ENCODE results near the gene VWC2L. TPM values are rescaled to one million over a fixed set of nuclear protein-coding genes. Genes with fewer than 3 reads are reported as not detected.

VWC2L gene
- total and polyA plus RNA-seq, 2 experiments from 2014 or later, result not detected

DNA sequence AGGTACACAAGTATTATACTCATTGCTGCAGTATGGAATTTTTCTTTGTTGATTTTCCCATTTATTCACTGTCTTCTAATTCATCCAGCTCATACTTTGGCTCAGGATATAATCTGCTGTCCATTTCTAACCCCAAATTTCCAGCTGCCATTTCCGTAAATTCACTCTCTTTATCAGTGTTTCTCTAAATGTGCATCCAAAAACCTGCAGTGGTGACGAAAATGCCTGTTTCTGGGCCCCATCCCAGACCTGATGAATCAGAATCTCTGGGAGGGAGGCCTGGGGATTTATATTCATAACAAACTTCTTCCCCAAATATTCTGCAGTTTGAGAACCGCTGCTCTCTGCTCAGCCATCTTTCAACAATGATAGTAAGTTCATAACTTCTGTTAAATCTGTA is 86.6 kb downstream of the VWC2L start (continued):
- TF ChIP-seq, protein P1, sequence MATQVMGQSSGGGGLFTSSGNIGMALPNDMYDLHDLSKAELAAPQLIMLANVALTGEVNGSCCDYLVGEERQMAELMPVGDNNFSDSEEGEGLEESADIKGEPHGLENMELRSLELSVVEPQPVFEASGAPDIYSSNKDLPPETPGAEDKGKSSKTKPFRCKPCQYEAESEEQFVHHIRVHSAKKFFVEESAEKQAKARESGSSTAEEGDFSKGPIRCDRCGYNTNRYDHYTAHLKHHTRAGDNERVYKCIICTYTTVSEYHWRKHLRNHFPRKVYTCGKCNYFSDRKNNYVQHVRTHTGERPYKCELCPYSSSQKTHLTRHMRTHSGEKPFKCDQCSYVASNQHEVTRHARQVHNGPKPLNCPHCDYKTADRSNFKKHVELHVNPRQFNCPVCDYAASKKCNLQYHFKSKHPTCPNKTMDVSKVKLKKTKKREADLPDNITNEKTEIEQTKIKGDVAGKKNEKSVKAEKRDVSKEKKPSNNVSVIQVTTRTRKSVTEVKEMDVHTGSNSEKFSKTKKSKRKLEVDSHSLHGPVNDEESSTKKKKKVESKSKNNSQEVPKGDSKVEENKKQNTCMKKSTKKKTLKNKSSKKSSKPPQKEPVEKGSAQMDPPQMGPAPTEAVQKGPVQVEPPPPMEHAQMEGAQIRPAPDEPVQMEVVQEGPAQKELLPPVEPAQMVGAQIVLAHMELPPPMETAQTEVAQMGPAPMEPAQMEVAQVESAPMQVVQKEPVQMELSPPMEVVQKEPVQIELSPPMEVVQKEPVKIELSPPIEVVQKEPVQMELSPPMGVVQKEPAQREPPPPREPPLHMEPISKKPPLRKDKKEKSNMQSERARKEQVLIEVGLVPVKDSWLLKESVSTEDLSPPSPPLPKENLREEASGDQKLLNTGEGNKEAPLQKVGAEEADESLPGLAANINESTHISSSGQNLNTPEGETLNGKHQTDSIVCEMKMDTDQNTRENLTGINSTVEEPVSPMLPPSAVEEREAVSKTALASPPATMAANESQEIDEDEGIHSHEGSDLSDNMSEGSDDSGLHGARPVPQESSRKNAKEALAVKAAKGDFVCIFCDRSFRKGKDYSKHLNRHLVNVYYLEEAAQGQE (IDR thresholded peaks at IDR 0.05; ENCODE audit: unreplicated experiment), result no peak

DNA sequence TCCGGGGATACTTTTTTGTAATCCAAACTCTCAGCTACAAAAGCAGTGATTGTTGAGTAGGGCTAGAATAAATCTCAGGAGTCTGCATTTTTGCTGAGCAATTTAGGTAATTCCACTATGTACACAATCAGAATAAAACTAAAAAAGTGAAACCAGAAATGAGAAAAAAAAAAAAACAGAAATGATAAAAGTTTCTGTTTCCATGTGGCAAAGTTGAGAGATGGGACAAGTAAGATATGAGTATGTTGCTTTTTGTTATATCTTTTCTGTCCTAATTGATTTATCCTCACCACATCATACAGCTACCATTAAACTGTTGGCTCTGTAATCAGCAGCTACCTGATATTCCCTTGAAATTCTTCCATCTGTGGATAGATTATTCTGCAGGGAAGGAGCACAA is 92.7 kb downstream of the VWC2L start:
- Histone ChIP-seq H3K9me2 (ENCODE audit: insufficient read depth) (no peaks in the 10 kb centered on the region), H3K4me2 (no peak overlapping the region), H3K4me1 (ENCODE audit: insufficient read depth) (no peaks in the 10 kb centered on the region), H3K27me3 (ENCODE audit: insufficient read depth) (no peaks in the 10 kb centered on the region), H3K36me3 (ENCODE audit: insufficient read depth) (no peaks in the 10 kb centered on the region), H3K27ac (ENCODE audit: low read depth) (no peak overlapping the region), H3K4me3 (no peak overlapping the region), H3F3A (replicated peaks; ENCODE audit: low read depth) (no peaks in the 10 kb centered on the region), H3K79me2 (replicated peaks; ENCODE audit: insufficient read depth) (no peaks in the 10 kb centered on the region), H2AFZ (no peak overlapping the region), H4K20me1 (replicated peaks; ENCODE audit: insufficient read depth) (no peaks in the 10 kb centered on the region)
- no peak for DNase-seq (ENCODE audit: low spot score)
- Mint-ChIP-seq H3K9me3 (no peaks in the 10 kb centered on the region), H3K4me3 (no peak overlapping the region), H3K36me3 (ENCODE audit: low read depth) (no peaks in the 10 kb centered on the region), H3K4me1 (no peaks in the 10 kb centered on the region; the same call in 2 of the 3 replicates), H3K27ac (no peak overlapping the region), H3K27me3 (ENCODE audit: insufficient read depth, low read depth, poor library complexity) (no peaks in the 10 kb centered on the region)
- ATAC-seq, result no peak
- no peak for TF ChIP-seq ZNF331 (CRISPR knock-in tag; IDR thresholded peaks at IDR 0.05; ENCODE audit: low read depth)
- TF ChIP-seq ZNF114 (CRISPR knock-in tag; IDR thresholded peaks at IDR 0.05), result no peak
- TF ChIP-seq, protein P2, sequence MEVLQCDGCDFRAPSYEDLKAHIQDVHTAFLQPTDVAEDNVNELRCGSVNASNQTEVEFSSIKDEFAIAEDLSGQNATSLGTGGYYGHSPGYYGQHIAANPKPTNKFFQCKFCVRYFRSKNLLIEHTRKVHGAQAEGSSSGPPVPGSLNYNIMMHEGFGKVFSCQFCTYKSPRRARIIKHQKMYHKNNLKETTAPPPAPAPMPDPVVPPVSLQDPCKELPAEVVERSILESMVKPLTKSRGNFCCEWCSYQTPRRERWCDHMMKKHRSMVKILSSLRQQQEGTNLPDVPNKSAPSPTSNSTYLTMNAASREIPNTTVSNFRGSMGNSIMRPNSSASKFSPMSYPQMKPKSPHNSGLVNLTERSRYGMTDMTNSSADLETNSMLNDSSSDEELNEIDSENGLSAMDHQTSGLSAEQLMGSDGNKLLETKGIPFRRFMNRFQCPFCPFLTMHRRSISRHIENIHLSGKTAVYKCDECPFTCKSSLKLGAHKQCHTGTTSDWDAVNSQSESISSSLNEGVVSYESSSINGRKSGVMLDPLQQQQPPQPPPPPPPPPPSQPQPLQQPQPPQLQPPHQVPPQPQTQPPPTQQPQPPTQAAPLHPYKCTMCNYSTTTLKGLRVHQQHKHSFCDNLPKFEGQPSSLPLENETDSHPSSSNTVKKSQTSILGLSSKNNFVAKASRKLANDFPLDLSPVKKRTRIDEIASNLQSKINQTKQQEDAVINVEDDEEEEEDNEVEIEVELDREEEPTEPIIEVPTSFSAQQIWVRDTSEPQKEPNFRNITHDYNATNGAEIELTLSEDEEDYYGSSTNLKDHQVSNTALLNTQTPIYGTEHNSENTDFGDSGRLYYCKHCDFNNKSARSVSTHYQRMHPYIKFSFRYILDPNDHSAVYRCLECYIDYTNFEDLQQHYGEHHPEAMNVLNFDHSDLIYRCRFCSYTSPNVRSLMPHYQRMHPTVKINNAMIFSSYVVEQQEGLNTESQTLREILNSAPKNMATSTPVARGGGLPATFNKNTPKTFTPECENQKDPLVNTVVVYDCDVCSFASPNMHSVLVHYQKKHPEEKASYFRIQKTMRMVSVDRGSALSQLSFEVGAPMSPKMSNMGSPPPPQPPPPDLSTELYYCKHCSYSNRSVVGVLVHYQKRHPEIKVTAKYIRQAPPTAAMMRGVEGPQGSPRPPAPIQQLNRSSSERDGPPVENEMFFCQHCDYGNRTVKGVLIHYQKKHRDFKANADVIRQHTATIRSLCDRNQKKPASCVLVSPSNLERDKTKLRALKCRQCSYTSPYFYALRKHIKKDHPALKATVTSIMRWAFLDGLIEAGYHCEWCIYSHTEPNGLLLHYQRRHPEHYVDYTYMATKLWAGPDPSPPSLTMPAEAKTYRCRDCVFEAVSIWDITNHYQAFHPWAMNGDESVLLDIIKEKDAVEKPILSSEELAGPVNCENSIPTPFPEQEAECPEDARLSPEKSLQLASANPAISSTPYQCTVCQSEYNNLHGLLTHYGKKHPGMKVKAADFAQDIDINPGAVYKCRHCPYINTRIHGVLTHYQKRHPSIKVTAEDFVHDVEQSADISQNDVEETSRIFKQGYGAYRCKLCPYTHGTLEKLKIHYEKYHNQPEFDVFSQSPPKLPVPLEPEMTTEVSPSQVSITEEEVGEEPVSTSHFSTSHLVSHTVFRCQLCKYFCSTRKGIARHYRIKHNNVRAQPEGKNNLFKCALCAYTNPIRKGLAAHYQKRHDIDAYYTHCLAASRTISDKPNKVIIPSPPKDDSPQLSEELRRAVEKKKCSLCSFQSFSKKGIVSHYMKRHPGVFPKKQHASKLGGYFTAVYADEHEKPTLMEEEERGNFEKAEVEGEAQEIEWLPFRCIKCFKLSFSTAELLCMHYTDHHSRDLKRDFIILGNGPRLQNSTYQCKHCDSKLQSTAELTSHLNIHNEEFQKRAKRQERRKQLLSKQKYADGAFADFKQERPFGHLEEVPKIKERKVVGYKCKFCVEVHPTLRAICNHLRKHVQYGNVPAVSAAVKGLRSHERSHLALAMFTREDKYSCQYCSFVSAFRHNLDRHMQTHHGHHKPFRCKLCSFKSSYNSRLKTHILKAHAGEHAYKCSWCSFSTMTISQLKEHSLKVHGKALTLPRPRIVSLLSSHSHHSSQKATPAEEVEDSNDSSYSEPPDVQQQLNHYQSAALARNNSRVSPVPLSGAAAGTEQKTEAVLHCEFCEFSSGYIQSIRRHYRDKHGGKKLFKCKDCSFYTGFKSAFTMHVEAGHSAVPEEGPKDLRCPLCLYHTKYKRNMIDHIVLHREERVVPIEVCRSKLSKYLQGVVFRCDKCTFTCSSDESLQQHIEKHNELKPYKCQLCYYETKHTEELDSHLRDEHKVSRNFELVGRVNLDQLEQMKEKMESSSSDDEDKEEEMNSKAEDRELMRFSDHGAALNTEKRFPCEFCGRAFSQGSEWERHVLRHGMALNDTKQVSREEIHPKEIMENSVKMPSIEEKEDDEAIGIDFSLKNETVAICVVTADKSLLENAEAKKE (CRISPR knock-in tag; IDR thresholded peaks at IDR 0.05), result no peak
- TF ChIP-seq NANOG (IDR thresholded peaks at IDR 0.05; ENCODE audit: borderline replicate concordance), result no peak
- TF ChIP-seq EZH2 (IDR thresholded peaks at IDR 0.05; ENCODE audit: low read depth, unreplicated experiment), result no peak
- TF ChIP-seq, protein P3, sequence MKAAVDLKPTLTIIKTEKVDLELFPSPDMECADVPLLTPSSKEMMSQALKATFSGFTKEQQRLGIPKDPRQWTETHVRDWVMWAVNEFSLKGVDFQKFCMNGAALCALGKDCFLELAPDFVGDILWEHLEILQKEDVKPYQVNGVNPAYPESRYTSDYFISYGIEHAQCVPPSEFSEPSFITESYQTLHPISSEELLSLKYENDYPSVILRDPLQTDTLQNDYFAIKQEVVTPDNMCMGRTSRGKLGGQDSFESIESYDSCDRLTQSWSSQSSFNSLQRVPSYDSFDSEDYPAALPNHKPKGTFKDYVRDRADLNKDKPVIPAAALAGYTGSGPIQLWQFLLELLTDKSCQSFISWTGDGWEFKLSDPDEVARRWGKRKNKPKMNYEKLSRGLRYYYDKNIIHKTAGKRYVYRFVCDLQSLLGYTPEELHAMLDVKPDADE (IDR thresholded peaks at IDR 0.05), result no peak
- TF ChIP-seq CREB1 (CRISPR knock-in tag; IDR thresholded peaks at IDR 0.05; ENCODE audit: low read depth), result no peak
- TF ChIP-seq POLR2AphosphoS5 (IDR thresholded peaks at IDR 0.05; ENCODE audit: low read depth), result no peak
- TF ChIP-seq, protein P4, sequence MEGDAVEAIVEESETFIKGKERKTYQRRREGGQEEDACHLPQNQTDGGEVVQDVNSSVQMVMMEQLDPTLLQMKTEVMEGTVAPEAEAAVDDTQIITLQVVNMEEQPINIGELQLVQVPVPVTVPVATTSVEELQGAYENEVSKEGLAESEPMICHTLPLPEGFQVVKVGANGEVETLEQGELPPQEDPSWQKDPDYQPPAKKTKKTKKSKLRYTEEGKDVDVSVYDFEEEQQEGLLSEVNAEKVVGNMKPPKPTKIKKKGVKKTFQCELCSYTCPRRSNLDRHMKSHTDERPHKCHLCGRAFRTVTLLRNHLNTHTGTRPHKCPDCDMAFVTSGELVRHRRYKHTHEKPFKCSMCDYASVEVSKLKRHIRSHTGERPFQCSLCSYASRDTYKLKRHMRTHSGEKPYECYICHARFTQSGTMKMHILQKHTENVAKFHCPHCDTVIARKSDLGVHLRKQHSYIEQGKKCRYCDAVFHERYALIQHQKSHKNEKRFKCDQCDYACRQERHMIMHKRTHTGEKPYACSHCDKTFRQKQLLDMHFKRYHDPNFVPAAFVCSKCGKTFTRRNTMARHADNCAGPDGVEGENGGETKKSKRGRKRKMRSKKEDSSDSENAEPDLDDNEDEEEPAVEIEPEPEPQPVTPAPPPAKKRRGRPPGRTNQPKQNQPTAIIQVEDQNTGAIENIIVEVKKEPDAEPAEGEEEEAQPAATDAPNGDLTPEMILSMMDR (conservative IDR thresholded peaks at IDR 0.05; ENCODE audit: low read depth in 2 of 2), result no peak

Data from GM23338 (cell line).